OCI-LY3 (cell line): ENCODE measurements around the gene NT5E.
"Not testable (repeated sequence)": the region's sequence is repeated elsewhere in the genome, so short reads cannot be mapped to it uniquely, and the experiment has no call there.

ENCODE experiments used
- H2AFZ ChIP-seq: fragments of 200-600, 300-600 bp; shearing (Covaris generic); 2 replicates; pipeline ENCODE4 v1.6.0; 2014; ENCODE audit warnings: antibody characterized with exemption, low read depth, low read length
- H3K27ac ChIP-seq: fragments of 200-600, 300-600 bp; sonication (generic); 2 replicates; pipeline ENCODE4 v1.5.1; 2014; ENCODE audit warnings: mild to moderate bottlenecking, low read length, moderate library complexity, mixed read lengths
- H3K27me3 ChIP-seq: fragments of 200-600, 300-600 bp; sonication (generic); 2 replicates; pipeline ENCODE4 v1.6.1; 2014; ENCODE audit warnings: low read depth, low read length, mixed read lengths
- H3K36me3 ChIP-seq: fragments of 200-600, 300-600 bp; sonication (generic); replicated peaks from 2 replicates; pipeline ENCODE3; 2014; ENCODE audit warnings: low read depth, low read length, mixed read lengths
- H3K4me1 ChIP-seq: fragments of 300-600, 200-600 bp; sonication (generic); 2 replicates; pipeline ENCODE4 v1.6.1; 2014; ENCODE audit warnings: low read length, mixed read lengths
- H3K4me2 ChIP-seq: fragments of 200-600, 300-600 bp; sonication (generic); 2 replicates; pipeline ENCODE4 v1.6.1; 2014; ENCODE audit warnings: low read length, mixed read lengths
- H3K4me3 ChIP-seq: fragments of 300-600, 200-600 bp; sonication (generic); 2 replicates; pipeline ENCODE4 v1.5.1; 2014; ENCODE audit warnings: antibody characterized with exemption, mild to moderate bottlenecking, low read length, moderate library complexity
- H3K79me2 ChIP-seq: fragments of 300-600, 200-600 bp; shearing (Covaris generic); 2 replicates; pipeline ENCODE4 v1.6.1; 2014; ENCODE audit warnings: mild to moderate bottlenecking, low read length, mixed read lengths
- H3K9ac ChIP-seq: fragments of 300-600, 200-600 bp; shearing (Covaris generic); 2 replicates; pipeline ENCODE4 v1.6.0; 2014; ENCODE audit warnings: mild to moderate bottlenecking, low read length, moderate library complexity
- H3K9me3 ChIP-seq: fragments of 200-600, 300-600 bp; shearing (Covaris generic); 2 replicates; pipeline ENCODE4 v1.6.1; 2014; ENCODE audit warnings: low read length, mixed read lengths; ENCODE audit not compliant: insufficient read depth
- H4K20me1 ChIP-seq: fragments of 200-600, 300-600 bp; sonication (generic); 2 replicates; pipeline ENCODE4 v1.6.1; 2016; ENCODE audit warnings: low read length, mixed read lengths; ENCODE audit not compliant: insufficient read depth
- EZH2phosphoT487 ChIP-seq: fragments of 200-600 bp; shearing (Covaris generic); IDR thresholded peaks from 2 replicates; pipeline ENCODE4 v1.6.1; 2018; ENCODE audit warnings: antibody characterized with exemption, mixed run types, low read depth
- TF ChIP-seq, protein P1 (sequence below): fragments of 200-600, 300-600 bp; sonication (generic); IDR thresholded peaks from 2 replicates; pipeline ENCODE4 v1.5.1; 2014; ENCODE audit warnings: antibody characterized with exemption, low read length, low read depth

NT5E gene

DNA sequence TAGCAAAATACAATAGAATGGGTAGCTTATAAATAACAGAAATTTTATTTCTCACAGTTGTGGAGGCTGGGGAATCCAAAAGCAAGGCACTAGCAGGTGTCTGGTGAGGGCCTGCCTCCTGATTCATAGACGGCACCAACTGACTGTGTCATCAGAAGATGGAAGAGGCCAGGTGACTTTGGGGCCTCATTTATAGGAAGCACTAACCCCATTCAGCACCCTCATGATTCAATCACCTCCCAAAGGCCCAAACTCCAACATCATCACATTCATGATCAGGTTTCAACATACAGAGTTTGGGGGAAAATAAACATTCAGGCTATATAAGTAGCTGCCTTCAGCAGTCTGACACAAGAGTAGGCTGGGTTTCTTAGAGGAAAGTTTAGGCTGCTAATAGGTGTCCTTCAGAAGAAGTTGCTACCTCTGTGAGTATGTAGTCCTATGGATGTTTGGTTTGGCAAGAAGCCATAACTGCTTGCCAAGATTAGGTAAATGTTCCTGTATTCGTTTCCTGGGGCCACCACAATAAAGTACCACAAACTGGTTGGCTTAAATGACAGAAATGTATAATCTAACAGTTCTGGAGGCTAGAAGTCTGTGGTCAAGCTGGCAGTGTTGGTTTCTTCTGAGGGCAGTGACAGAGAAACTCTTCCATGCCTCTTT, 48.8 kb downstream of the NT5E start:
- no peaks in the 10 kb centered on the region for H3K27me3 ChIP-seq
- no peak overlapping the region for H3K9ac ChIP-seq
- no peaks in the 10 kb centered on the region for H3K36me3 ChIP-seq
- TF ChIP-seq, protein P1, sequence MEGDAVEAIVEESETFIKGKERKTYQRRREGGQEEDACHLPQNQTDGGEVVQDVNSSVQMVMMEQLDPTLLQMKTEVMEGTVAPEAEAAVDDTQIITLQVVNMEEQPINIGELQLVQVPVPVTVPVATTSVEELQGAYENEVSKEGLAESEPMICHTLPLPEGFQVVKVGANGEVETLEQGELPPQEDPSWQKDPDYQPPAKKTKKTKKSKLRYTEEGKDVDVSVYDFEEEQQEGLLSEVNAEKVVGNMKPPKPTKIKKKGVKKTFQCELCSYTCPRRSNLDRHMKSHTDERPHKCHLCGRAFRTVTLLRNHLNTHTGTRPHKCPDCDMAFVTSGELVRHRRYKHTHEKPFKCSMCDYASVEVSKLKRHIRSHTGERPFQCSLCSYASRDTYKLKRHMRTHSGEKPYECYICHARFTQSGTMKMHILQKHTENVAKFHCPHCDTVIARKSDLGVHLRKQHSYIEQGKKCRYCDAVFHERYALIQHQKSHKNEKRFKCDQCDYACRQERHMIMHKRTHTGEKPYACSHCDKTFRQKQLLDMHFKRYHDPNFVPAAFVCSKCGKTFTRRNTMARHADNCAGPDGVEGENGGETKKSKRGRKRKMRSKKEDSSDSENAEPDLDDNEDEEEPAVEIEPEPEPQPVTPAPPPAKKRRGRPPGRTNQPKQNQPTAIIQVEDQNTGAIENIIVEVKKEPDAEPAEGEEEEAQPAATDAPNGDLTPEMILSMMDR = no peak
- TF ChIP-seq EZH2phosphoT487 = no peak
- H3K9me3 ChIP-seq = no peaks in the 10 kb centered on the region
- no peak overlapping the region for H3K4me2 ChIP-seq
- no peak overlapping the region for H2AFZ ChIP-seq
- no peak overlapping the region for H3K4me3 ChIP-seq
- H4K20me1 ChIP-seq = no peaks in the 10 kb centered on the region
- H3K27ac ChIP-seq = no peak overlapping the region
- no peaks in the 10 kb centered on the region for H3K4me1 ChIP-seq
- no peaks in the 10 kb centered on the region for H3K79me2 ChIP-seq

DNA sequence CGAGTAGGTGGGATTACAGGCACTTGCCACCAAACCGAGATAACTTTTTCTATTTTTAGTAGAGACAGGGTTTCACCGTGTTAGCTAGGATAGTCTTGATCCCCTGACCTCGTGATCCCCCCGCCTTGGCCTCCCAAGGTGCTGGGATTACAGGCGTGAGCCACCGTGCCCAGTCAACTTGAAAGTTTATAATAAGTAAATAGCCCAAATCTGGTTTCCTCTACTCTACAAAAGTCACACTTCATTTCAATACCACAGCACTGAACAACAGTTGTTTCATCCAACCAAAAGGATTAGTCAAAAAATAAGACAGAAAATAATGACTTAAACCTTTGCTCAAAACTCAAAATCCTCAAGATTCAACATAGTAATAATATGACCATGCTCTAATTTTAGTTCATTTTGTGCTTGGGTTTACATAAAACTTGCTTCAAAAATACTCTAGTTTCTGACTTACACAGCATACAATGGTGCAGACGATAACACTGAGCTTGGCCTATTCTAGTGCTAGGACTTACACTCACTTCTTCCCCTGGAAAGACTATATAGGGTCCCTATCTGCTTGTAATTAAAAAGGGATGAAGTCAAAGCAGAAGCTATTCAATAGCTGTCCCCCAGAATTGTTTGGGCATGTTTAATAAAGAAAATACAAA, 56.7 kb downstream of the NT5E start:
- Histone ChIP-seq H2AFZ (no peak overlapping the region), H3K4me1 (no peaks in the 10 kb centered on the region; the same call in 1 of the 2 replicates), H3K27ac (no peak overlapping the region), H4K20me1 (no peaks in the 10 kb centered on the region), H3K79me2 (no peaks in the 10 kb centered on the region), H3K4me3 (no peak overlapping the region), H3K27me3 (no peaks in the 10 kb centered on the region), H3K36me3 (peaks cover 5% of the 10 kb centered on the region), H3K4me2 (no peak overlapping the region), H3K9ac (no peak overlapping the region), H3K9me3 (no peaks in the 10 kb centered on the region)
- TF ChIP-seq EZH2phosphoT487 = no peak
- TF ChIP-seq, protein P1 = no peak

DNA sequence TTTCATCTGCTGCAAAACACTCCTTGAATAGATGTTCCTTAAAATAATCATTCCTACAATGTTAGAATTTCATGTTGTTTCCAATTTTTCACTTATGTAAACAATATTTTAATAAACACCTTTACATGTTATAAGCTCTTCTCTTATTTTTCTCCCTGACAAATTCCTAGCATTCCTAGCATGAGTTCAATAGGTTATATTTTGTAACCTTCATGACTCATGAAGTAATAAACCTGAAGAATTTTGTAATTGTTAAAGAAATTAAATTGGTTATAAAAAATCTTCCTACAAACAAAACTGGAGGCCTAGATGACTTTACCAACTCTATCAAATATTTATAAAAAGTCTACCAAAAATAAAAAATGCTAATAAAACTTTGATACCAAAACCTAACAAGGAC, 66.3 kb downstream of the NT5E start:
- Histone ChIP-seq H3K27me3 (no peaks in the 10 kb centered on the region), H3K27ac (no peak overlapping the region), H3K4me1 (no peaks in the 10 kb centered on the region), H3K4me3 (no peak overlapping the region), H3K9ac (no peak overlapping the region), H4K20me1 (no peaks in the 10 kb centered on the region), H3K9me3 (no peaks in the 10 kb centered on the region), H3K4me2 (no peak overlapping the region), H3K79me2 (no peaks in the 10 kb centered on the region), H3K36me3 (peaks cover 18% of the 10 kb centered on the region), H2AFZ (no peak overlapping the region)
- TF ChIP-seq, protein P1 = no peak
- TF ChIP-seq EZH2phosphoT487 = no peak

DNA sequence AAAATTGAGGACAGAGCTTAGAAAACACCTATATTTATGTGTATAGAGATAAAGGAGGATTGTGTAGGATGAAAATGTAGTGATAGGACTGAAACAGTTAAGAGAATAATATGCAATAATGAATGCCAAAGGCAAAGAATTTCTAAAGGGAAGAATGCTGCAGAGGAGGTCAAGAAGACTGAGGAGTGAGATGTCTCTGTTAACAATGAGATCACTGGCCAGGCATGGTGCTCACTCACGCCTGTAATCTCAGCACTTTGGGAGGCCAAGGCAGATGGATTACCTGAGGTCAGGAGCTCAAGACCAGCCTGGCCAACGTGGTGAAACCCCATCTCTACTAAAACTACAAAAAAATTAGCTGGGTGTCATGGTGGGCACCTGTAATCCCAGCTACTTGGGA, 74.4 kb downstream of the NT5E start:
- H3K27ac ChIP-seq, H3K4me2 ChIP-seq, H3K36me3 ChIP-seq: not testable (repeated sequence)

More for the DNA sequence above, 74.4 kb downstream of the NT5E start:
- H2AFZ ChIP-seq, H3K79me2 ChIP-seq, H3K9me3 ChIP-seq, H3K27me3 ChIP-seq, H3K4me3 ChIP-seq, H4K20me1 ChIP-seq, H3K4me1 ChIP-seq, H3K9ac ChIP-seq: not testable (repeated sequence)
